Measurements from ENCODE around the gene RPS29. TPM values are rescaled to one million over a fixed set of nuclear protein-coding genes. Genes with fewer than 3 reads are reported as not detected.

RPS29 gene
- total RNA-seq, 1 experiment from 2014 or later, result 1,733 TPM

DNA sequence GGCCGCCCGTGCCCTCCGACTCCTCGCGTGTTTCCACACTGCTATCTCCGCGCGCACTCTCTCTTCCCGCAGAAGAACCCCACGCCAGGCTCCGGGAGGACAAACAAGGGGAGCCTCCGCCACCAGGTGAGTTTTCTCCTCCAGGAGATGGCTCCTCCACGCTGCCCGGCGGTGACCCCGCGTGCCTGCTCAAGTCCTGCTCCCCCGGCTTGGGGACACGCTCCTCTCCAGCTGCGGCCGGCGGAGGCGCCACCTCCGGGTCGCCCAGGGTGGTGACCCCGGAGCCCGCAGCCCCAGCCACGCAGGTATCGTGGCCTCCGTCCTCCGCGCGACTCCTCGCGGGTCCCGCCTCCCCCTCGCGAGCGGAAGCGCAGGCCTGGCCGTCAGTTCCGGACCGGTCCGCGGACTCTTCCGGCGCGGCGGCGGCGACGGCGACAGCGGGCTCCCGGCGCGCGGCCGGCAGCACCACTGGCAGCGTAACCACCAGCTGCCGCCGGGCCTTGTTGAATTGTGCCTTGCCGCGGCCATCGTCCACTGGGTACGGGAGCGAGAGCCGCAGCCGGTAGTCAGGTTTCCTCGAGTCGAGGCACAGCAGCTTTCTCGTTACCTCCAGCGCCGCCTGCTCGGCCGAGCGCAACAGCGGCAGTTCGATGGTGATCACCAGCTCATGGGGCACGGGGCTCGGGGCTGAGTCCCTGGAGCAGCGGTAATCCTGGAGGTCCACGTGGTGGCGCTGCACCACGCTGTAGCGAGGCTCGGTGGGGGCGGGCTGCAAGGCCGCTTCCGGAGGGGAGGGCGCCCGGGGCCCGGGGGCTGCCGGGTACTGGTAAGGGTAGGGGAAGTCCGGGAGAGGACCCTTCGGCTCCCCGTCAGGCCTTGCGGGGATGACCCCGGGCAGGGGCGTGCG, 47.7 kb upstream of the RPS29 start:
- peak overlapping the region; percentile 93 for H3K4me3 Mint-ChIP-seq (ENCODE audit: unreplicated experiment)
- H3K27ac Mint-ChIP-seq (ENCODE audit: unreplicated experiment), result peak overlapping the region; percentile 99
- peaks cover 15% of the 10 kb centered on the region for H3K4me1 Mint-ChIP-seq (ENCODE audit: low read depth, unreplicated experiment)
- Histone ChIP-seq H3K36me3 (ENCODE audit: control insufficient read depth, insufficient read depth, low read length) (no peaks in the 10 kb centered on the region; the same call in 1 of the 2 replicates), H3K9me3 (no peaks in the 10 kb centered on the region), H3K4me3 (ENCODE audit: low read depth, low read length) (peak overlapping the region; percentile 92), H3K4me1 (peaks cover 14% of the 10 kb centered on the region), H3K27me3 (replicated peaks; ENCODE audit: control insufficient read depth, insufficient read depth, low read length) (no peaks in the 10 kb centered on the region)
- H3K36me3 Mint-ChIP-seq (ENCODE audit: insufficient read depth, unreplicated experiment), result peaks cover 69% of the 10 kb centered on the region
- intact Hi-C loops (cut with micrococcal nuclease; ENCODE audit: unreplicated experiment), result loop anchor here (1.0 to 5.0 kb wide), 6 partner anchors 14 to 218 kb away; partner anchors contain the start of genes MGAT2, NEMF, POLE2 and RPL36AL
- no TSS peak for BruUV-seq (replicated peaks)
- H3K9me3 Mint-ChIP-seq (ENCODE audit: unreplicated experiment), result no peaks in the 10 kb centered on the region
- ChIA-PET CTCF (interaction anchor here (0.5 to 1.9 kb wide), 21 partner anchors 10 to 262 kb away, joined by 3 to 23 read pairs (median 4); partner anchors contain the start of genes KLHDC2, MGAT2, NEMF and POLE2), POLR2A (interaction anchor here (0.6 to 1.5 kb wide), 12 partner anchors 10 to 306 kb away, joined by 3 to 28 read pairs (median 6); partner anchors contain the start of genes KLHDC2, LRR1, MGAT2 and NEMF)
- peak; percentile 94 to 96 for DNase-seq
- TF ChIP-seq, protein P1, sequence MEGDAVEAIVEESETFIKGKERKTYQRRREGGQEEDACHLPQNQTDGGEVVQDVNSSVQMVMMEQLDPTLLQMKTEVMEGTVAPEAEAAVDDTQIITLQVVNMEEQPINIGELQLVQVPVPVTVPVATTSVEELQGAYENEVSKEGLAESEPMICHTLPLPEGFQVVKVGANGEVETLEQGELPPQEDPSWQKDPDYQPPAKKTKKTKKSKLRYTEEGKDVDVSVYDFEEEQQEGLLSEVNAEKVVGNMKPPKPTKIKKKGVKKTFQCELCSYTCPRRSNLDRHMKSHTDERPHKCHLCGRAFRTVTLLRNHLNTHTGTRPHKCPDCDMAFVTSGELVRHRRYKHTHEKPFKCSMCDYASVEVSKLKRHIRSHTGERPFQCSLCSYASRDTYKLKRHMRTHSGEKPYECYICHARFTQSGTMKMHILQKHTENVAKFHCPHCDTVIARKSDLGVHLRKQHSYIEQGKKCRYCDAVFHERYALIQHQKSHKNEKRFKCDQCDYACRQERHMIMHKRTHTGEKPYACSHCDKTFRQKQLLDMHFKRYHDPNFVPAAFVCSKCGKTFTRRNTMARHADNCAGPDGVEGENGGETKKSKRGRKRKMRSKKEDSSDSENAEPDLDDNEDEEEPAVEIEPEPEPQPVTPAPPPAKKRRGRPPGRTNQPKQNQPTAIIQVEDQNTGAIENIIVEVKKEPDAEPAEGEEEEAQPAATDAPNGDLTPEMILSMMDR (IDR thresholded peaks at IDR 0.05; ENCODE audit: insufficient read depth in 1 of 2, low read depth in 1 of 2, low read length in 1 of 2, severe bottlenecking in 1 of 2, unreplicated experiment in 1 of 2), result peak; percentile 81 to 86
- H3K27me3 Mint-ChIP-seq (ENCODE audit: insufficient read depth, unreplicated experiment), result no peaks in the 10 kb centered on the region

DNA sequence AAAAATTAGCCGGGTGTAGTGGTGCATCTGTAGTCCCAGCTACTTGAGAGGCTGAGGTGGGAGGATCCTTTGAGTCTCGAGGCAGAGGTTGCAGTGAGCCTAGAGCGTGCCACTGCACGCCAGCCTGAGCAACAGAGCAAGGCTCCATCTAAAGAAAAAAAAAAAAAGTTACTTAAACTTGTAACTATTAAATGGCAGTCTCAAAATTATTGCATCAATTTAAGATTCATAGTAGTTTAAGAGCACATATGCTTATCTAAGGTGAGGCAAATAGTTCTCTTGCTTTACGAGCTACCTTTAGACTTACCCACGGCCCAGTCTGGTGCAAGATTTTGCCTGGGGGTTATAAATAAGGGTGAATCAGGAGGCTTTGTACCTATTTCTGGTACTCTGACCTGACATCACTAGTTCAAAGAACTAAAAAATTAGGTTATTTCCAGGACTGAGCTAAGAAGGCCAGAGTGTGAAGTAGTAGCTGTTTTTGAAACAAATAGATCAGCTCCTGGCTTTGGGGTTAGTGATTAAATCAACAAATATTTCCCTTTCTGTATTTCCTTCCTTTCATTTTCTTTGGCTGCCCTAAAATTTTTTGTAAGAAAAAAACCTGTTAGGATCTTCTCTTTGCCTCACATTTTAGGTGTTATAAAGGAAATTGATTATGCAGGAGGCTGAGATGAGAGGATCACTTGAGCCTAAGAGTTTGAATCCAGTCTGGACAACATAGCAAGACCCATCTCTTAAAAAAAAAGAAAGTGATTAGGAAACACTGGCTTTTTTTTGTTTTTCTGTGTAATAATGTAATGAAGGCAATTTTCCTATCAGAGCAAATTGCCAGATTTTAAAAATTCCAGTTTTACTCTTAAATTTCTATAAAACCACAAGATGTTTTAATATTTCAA, 38.0 kb upstream of the RPS29 start:
- Histone ChIP-seq H3K36me3 (ENCODE audit: control insufficient read depth, insufficient read depth, low read length) (no peaks in the 10 kb centered on the region), H3K4me1 (peaks cover 19% of the 10 kb centered on the region), H3K4me3 (ENCODE audit: low read depth, low read length) (no peak overlapping the region), H3K9me3 (no peaks in the 10 kb centered on the region), H3K27me3 (replicated peaks; ENCODE audit: control insufficient read depth, insufficient read depth, low read length) (no peaks in the 10 kb centered on the region)
- no peaks in the 10 kb centered on the region for H3K9me3 Mint-ChIP-seq (ENCODE audit: unreplicated experiment)
- H3K4me1 Mint-ChIP-seq (ENCODE audit: low read depth, unreplicated experiment), result no peaks in the 10 kb centered on the region
- no peaks in the 10 kb centered on the region for H3K27me3 Mint-ChIP-seq (ENCODE audit: insufficient read depth, unreplicated experiment)
- ChIA-PET POLR2A (interaction anchor here (0.5 to 1.7 kb wide), 4 partner anchors 10 to 244 kb away, joined by 3 to 20 read pairs (median 4); partner anchors contain the start of gene RPS29), CTCF (interaction anchor here (1.1 to 1.2 kb wide), 2 partner anchors 10 to 11 kb away, joined by 3 to 7 read pairs; partner anchors contain the start of gene DNAAF2)
- H3K36me3 Mint-ChIP-seq (ENCODE audit: insufficient read depth, unreplicated experiment), result peaks cover 69% of the 10 kb centered on the region
- BruUV-seq (replicated peaks), result no TSS peak
- no peak overlapping the region for H3K4me3 Mint-ChIP-seq (ENCODE audit: unreplicated experiment)
- TF ChIP-seq, protein P1 (IDR thresholded peaks at IDR 0.05; ENCODE audit: insufficient read depth in 1 of 2, low read depth in 1 of 2, low read length in 1 of 2, severe bottlenecking in 1 of 2, unreplicated experiment in 1 of 2), result no peak
- no peak overlapping the region for H3K27ac Mint-ChIP-seq (ENCODE audit: unreplicated experiment)
- peak; percentile 64 to 67 for DNase-seq
- intact Hi-C loops (cut with micrococcal nuclease; ENCODE audit: unreplicated experiment), result no loop called here

All from Caco-2 (cell line).